HG02840 (cell line): Measurements from ENCODE around the gene CYP27B1.

Experiments used
- ATAC-seq: cut with Tn5 transposase; IDR thresholded peaks from one replicate; pipeline ENCODE4 v1.9.1; 2021; ENCODE audit warnings: mild to moderate bottlenecking, moderate library complexity, moderate number of reproducible peaks; ENCODE audit not compliant: unreplicated experiment, low FRiP score

The CYP27B1 gene, protein sequence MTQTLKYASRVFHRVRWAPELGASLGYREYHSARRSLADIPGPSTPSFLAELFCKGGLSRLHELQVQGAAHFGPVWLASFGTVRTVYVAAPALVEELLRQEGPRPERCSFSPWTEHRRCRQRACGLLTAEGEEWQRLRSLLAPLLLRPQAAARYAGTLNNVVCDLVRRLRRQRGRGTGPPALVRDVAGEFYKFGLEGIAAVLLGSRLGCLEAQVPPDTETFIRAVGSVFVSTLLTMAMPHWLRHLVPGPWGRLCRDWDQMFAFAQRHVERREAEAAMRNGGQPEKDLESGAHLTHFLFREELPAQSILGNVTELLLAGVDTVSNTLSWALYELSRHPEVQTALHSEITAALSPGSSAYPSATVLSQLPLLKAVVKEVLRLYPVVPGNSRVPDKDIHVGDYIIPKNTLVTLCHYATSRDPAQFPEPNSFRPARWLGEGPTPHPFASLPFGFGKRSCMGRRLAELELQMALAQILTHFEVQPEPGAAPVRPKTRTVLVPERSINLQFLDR

DNA sequence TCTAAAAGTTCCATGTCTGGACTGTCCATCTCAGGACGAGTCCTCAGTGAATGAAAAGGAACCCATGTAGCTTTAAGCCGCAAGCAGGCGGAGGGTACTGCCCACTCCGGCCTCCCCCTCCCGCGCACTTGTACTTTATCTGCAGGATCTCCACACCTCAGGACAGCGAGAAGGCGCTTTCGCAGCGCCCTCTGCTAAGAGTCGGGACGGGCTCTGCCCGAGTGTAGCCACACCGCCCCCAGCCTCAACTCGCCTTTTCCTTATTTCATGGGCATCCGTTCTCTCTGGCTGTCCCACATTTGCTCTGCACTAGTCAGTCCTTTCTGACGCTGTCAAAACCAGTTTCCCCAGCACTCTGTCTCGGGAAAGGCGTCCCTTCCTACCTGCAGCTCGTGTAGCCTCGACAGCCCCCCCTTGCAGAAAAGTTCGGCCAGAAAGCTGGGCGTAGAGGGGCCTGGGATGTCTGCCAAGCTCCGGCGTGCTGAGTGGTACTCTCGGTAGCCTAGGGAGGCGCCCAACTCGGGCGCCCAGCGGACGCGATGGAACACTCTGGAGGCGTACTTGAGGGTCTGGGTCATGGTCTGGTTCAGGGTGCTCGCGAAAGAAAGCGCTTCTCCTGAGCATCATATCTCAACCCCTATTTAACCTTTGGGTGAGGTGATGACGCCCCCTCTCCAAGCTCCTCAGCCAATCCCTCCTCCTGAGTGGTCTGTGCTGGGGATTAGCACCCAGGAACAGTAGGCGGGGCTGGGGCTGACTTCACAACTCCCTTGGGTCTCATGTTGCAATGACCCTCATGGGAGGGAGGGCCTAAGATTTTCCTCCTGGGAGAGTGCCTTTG lies at the start of gene CYP27B1:
CYP27B1 (minus strand) TSS at position 615 of the 841 bp plus-strand sequence; CDS start at position 578, 37 bp downstream.
- no peak for ATAC-seq

DNA sequence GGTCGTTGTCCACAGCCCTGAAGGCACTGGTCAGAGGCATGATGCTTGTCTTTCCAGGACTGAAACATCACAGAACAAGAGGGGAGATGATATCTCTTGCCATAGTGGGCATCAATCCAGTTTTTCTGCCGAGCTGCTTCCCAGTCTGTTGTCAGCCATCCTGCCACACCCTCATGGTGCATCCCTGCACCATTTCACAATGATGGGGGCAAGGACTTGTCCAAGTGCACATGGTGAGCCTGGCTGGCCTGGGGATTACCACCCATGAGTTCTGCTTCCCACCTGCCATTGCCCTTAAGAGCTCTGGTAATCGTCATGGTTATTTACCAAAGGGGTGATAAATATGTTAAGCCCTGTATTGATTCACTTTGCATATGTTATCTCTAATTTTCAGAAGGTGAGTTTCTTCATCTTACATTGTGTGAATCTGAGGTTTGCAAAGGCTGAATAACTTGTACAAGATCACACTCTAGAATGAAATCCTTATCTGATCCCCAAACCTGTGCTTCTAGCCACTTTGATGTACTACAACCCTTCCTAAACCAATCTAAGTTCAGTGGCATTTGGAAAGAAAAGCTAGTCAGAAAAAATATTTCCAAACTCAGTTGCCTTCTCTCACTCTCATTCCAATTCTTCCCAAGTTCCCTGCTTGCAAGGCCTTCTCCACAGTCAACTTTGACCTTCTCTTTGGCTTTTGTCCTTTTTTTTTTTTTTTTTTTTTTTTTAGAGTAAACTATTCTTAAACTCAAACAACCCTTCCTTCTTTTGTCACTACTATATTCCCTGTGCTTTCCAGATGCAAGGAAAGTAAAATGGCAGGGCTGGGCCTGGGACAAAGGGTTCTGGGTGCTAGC lies 49.4 kb upstream of the CYP27B1 start:
- ATAC-seq: no peak

DNA sequence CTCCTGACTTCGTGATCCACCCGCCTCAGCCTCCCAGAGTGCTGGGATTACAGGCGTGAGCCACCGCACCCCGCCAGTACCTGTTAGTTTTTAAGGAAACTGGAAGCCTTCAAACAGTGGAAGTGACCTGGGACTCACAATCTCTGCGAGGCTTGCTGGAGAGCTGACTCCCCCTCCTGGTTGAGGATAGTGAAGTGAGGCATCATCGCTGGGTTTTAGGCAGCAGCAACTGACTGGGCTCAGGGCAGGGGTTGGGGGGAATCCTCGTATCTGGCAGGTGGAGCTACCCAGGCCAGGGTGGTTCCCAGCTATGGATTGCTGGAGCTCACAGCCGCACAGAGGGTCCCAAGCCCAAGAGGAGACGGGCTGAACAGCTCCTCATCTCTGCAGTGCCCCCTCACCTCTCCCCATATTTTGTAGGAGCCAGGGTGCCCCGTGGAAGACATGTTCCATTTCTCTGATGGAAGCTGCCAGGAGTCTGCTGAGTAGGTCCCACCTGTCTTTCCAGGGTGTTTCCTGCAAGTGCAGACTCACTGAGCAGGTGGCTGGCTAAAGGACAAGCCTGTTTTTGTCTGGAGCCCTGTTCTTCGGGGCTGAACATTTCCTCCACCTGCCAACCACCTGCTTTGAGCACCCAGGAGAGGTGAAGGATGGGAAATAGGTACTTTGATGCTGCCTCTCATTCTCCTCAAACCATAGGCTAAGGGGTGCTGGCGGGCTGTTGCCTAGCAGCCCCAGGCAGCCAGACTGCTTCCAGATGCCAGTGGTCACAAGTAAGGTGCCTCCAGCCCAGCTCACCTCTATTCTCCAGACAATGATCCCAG lies 48.5 kb upstream of the CYP27B1 start:
- no peak for ATAC-seq

DNA sequence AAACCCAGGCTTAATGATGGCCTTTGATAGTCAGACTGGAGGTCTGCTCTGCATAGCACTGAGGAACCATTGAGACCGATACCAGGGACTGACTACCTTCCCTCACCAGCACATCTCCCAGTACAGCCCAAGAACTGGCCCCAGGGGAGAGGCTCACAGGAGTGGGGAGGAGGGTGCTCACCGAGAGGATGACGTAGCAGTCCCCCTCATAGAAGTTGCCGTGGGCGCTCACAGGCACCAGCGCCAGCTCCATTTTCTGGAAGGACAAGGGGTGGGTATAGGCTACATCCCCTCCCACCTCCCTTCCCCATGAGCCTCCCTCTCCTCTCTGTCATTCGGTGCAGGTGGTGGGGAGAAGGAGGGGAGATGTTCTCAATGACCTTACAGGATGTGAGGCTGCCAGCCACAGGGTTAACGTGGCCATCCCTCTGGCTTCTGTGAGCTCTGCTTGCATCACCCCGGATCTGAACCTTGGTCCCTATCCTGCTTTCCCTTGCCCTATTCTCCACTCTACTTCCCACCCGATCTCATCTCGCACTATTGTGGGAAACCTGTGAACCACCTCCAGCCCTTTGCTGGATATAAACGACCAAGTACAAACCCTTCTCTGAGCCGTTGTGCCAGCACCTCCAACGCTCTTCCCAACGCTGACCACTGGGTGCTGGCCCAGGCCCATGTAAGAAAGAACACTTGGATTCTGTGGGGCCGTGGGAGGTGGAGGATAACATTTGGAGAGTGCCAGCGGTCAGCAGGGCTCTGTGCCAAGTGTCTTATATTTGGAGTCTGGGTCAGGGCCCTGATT lies 47.3 kb upstream of the CYP27B1 start:
- no peak for ATAC-seq

DNA sequence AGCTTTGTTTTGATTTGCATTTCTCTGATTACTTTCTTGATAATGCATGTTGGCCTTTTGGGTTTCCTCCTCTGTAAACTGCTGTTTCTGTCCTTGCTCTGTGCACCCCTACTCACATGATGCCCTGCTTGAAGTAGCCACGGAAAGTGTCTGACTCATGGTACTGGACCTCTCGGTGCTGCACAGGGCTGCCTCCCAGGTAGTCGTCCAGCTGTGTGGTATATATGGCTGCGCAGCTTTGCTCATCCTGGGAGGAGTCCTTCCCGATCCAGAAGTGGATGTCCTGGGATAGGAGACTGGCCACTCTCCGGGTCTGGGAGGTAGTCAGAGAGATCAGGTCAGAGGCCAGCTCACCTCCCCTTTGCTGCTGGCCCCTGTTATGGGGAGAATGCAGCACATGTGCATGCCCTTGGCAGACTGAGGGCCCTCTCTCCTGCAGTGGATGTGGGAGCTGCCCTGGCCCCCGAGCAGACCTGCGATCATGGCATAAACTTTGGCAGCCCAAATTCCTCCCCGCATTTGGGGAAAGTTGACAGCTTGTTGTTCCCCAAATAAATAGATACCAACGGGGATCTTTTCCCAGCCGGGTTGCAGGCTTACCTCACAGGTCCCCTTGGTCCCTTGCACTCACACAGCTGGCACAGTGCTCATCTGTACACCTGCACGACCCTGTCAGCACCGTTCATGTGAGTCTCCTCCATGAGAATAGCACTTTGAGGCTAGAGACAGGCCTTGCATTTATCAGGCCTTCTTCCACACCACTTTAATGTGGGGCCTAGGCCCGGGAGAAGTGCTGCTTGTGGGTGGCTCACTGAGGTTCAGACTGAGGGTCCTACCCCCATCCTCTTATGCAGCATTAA lies 46.5 kb upstream of the CYP27B1 start:
- ATAC-seq: no peak

DNA sequence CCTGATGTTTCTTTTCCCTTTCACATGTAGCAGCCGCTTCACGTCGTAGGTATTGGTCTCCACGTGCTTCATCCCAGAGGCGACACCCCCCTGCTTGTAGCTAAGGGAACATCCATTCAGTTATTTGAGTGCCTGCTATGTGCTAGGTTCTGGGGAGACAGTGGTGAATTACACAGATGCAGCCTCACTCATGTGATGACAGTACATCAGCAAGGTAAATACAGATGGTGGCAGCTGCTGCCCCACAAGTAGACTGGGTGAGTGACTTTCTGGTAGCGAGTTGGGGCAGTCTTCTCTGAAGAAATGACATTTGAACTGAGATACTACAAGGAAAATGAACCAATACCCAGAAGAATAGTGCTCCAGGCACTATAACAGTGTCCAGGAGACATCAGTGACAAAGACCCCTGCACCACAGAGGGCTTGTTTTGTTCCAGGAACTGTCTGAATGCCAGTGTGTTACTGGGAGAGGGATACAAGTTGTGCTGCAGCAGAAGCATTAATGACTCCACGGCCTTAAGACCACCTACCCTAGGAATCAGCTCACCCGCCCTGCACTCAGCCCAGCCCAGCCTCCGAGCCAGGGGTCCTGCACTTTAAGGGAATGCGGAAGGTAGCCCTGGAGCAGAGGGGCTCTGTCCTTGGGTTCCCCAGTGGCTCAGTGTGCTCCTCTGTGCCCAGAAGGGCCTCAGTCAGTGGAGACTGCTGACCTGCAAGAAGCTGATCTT lies 44.3 kb upstream of the CYP27B1 start:
- ATAC-seq: no peak

DNA sequence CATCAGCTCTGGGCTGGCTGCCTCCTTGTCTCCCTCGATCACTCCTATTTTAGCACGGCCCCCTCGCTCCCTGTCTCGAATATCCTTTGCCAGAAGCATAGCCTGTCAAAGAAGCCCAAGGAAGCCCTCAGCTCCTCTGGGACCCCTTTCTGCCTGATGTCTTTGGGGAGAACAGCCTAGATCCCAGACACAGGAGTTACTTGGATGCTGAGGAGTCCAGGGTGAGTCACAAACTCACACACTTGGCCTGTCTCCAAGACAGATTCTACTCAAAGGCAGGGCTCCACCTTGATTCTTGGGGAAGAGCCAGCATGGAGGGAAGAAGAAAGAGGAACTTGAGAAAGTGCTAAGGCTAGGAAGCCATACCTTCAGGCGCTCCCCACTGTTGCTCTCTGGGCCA lies 43.6 kb upstream of the CYP27B1 start:
- no peak for ATAC-seq

DNA sequence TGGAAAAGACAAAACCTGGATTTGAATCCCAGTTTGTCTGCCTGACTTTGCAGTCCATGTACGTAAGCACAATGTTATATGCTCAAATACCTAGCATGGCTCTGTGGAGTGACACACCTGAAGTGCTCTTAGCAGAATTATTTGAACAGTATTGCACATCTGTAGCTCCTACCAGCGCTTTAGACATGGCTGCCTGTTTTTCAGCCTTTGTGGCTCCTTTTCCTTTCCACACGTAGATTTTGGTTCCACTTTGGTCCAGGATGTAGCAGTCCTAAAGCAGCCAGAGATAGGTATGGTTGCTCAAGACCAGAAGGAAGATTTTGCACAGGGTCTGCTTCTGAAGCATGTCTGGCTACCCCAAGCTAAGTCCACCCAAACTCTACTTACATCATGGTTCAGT lies 42.5 kb upstream of the CYP27B1 start:
- no peak for ATAC-seq

DNA sequence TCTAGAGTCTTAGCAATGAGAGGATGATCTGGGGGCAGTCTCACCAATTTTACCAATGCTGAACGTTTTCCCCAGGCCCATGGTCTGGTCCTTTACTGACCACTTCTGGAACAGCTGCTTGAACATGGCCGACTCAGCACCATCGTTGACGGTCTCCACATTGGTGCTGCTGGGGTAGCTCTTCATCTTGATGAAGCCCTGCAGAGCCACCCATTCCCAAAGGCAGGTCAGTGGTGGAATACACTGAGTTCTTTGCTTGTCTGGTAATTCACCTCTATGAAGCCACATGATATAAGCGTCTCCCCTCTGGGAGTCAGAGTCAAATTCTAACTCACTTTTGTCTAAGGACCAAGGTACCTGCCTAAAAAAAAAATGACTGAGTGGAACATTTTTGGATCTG lies 41.5 kb upstream of the CYP27B1 start:
- no peak for ATAC-seq

DNA sequence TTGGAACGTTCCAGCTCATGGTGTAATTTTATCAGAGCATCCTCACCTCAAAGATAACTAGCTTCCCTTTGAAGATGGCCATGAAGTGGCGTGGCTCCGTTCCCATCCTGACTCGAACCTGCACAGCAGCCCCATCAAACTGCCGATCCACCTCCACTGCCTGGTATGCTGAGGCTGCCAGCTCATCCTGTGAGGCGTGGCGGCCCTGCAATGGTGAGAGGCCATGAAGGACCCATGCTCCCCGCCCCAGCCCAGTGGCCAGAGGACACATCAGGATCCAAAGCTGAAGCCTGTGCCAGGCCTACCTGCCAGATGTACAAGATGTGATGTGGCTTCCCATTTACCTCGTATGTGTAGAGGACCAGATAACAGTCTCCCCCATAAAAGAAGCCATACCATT lies 40.4 kb upstream of the CYP27B1 start:
- no peak for ATAC-seq

DNA sequence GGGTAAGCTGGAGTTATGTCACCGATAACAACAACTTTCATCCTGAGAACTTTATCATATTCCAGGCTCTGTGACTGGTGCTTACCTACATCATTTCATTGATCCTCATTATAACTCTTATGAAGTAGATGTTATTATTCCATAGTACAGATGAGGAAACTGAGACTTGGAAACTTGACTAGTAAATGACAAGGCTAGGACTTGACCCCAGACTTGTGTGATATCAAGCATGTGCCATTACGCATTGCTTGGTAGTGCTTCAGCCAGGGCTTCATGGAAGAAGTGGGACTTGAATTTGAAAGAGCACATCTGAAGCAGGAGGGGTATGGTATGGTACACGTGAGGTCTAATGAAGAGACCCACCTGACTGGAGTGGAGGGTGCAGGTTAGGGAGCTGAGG lies 39.8 kb upstream of the CYP27B1 start:
- ATAC-seq: no peak

DNA sequence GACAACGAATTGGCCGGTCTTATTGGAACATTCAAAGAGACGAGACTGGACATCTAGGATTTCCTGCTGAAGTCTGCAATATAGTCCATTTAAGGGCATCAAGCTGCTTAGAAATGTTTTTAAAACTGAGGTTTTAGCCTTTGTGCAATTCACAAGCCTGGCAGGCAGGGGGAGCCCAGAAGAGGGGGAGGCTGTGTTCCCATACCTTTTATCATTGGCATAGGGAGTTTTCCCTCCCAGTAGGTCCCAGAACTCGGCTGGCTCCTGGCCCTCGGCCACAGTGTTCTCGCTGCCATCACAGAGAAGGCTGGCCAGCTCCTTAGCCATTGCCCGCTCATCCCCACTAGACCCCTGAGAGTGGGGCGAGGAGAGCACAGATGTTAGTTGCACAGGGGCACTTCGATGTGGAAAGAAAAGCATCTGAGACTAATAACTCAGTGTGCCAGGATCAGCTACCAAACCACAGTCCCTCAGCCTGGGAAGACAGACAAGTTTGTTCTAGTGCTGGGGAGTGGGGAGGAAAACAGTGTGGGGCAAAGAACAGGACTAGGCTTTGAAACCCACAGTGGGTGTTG lies 36.5 kb upstream of the CYP27B1 start:
- ATAC-seq: no peak

DNA sequence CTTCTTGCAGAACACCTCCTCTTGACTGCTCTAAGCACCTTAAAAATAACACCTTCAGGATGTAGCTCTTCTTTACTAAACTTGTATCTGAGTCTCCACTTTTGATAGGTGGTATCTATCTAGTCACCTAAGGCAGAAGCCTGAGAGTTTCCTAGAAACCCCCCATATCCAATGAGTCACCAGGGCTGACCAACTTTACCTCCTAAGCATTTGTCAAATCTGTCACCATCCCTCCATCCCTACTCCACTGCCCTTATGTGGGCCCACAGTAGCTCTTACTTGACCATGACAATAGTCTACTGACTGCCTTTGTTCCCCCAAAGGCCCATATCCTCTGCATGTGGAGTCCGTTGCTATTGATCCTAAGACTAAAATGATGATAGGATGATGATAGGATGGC lies 35.7 kb upstream of the CYP27B1 start:
- ATAC-seq: no peak

DNA sequence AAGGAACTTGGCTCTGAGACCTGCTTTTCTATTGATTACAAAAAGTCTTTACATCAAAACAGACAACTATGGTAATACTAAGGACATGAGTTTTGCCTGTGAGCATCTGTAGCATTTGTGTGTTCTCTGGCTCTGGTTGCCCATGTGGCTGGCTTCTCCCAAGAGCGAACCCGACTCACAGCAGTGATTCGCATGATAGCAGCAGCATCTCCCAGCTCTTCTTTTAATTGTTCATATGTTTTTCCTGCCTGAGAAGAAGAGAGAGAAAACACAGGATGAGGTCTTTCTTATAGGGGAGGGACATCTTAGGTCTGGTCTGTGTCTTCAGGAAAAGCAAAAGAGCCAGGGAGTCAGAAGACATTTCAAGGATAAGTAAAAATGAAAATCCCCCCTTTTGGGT lies 34.1 kb upstream of the CYP27B1 start:
- no peak for ATAC-seq

DNA sequence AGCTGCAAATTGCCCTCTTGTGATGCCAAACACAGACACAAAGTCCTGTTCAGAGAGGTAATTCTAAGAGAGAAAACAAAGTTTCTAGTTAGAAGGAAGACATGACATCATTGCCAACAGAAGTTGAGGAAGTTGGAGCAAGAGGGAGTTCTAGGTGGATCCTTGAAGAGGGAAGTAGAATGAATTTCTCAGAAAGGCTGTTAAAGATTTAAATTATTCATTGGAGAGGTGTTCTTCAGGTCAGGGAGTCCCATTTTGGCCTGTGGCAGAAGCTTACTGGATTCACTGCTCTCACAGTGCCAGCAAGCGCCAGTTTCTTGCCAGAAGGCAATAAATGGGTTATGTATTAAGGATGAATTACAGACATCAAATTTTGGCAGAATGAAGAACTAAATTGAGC lies 31.1 kb upstream of the CYP27B1 start:
- no peak for ATAC-seq

DNA sequence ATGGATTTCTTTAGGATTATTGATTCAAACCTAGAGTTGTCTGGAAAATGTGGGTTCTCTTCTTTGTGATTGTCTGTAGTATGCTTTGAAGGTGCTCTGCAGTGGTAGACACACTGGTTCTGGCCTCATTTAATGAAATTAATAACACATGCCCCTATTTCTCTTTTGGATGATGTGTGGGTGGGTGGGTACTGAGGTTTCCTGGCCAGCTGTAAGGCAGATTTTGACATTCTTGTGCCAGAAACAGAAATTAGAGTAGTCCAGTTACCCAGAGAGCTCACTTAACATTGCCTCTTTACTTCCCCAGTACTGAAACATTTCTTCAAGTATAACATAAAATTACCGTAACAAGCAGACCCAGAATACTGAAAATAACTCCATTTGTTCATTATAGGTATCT lies 30.1 kb upstream of the CYP27B1 start:
- ATAC-seq: no peak

DNA sequence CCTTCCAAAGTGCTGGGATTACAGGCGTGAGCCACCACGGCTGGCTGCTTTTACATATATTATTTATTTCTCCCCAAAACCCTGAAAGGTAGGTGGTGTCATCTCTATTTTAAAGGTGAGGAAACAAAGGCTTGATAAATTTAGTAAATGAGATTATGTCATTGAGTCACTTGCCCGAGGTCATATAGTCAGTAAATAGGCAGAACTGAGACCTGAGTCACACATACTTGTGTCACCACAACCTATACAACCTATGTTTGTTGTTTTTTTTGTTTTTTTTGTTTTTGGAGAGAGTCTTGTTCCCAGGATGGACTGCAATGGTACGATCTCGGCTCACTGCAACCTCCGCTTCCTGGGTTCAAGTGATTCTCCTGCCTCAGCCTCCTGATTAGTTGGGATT lies 28.5 kb upstream of the CYP27B1 start:
- ATAC-seq: no peak
